Measurements from ENCODE around the gene RARRES1.

- TF ChIP-seq CTCF (IDR thresholded peaks at IDR 0.05; ENCODE audit: poor library complexity) (no peak), EZH2 (IDR thresholded peaks at IDR 0.05; ENCODE audit: borderline replicate concordance) (no peak), EZH2phosphoT487 (IDR thresholded peaks at IDR 0.05; ENCODE audit: low read depth, severe bottlenecking, unreplicated experiment) (no peak)
Measured at GRCh38 chr3:158718490-158719170, 13.6 kb downstream of the RARRES1 start.

All from hepatocyte (in vitro differentiated cells).